IgD-negative memory B cell (primary cell): ENCODE measurements around the gene NCOR2. TPM values are rescaled to one million over a fixed set of nuclear protein-coding genes. Genes with fewer than 3 reads are reported as not detected.
A peak's percentile ranks its signal among the peaks of the same experiment; 100 is the strongest.

ENCODE experiments used
- H3K27ac Mint-ChIP-seq, 3 donors: one replicate each; pipeline ENCODE4 v1.8.0; 2020 to 2022; ENCODE audit warnings: mild to moderate bottlenecking in 3 of 3, mixed read lengths in 3 of 3, moderate library complexity in 1 of 3
- H3K27me3 Mint-ChIP-seq: one replicate; pipeline ENCODE4 v1.8.0; 2021; ENCODE audit warnings: mixed read lengths
- H3K36me3 Mint-ChIP-seq: one replicate; pipeline ENCODE4 v1.8.0; 2020; ENCODE audit warnings: mild to moderate bottlenecking, mixed read lengths
- H3K4me1 Mint-ChIP-seq, 3 donors: one replicate each; pipeline ENCODE4 v1.8.0; 2020 to 2022; ENCODE audit warnings: mixed read lengths in 3 of 3, mild to moderate bottlenecking in 1 of 3
- H3K4me3 Mint-ChIP-seq, 4 donors: one replicate each; pipeline ENCODE4 v1.8.0; 2020 to 2022; ENCODE audit warnings: mild to moderate bottlenecking in 4 of 4, mixed read lengths in 4 of 4, moderate library complexity in 3 of 4
- H3K9me3 Mint-ChIP-seq, 3 donors: one replicate each; pipeline ENCODE4 v1.8.0; 2020 to 2021; ENCODE audit warnings: mixed read lengths in 3 of 3, mild to moderate bottlenecking in 1 of 3
- polyA plus RNA-seq: library from polyadenylated mRNA; unstranded; fragments of 300-500 nt; fragmentation: Illumina TruSeq; gene quantifications from one replicate; pipeline ENCODE4 v1.2.3, GENCODE V29; 2021

NCOR2 gene
- polyA plus RNA-seq, 1 donor from 2014 or later, result 9.9 TPM

DNA sequence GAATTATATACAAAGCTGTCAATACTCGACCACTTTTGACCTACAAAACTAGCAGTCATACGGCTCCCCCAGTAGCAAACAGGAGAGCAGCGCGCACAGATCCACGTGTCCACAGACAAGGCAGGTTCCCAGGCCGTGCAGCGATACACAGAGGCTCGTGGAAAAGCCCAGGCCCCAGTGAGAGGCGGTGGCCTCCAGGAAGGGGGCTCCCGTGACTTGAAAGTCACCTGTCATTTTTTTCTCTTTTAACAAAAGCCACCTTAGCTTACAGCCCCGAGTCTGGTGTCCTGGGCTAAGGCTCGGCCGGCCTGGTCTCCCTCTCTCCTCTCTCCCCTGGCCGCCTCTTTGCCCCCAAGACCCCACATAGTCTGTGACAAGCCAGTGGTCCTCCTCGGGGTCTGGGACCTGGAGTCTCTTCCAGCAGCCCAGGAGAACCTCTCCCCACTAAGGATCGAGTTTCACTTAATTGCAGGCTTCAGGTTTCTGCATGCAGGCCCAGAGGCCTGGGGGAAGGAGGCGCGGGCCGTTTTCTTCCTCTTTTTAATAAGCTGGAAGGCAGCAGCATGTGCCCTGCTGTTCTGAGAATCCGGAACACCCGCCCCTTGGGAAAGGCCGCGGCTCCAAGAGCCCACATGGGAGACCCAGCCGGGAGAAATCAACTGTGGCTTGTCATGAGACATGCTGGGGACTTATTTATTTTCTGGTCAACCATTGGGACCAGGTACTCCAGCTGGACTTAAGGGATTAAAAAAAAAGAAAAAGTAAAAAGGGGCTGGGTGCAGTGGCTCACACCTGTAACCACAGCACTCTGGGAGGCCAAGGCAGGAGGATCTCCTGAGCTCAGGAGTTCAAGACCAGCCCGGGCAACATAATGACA lies 15.9 kb downstream of the NCOR2 start:
- H3K36me3 Mint-ChIP-seq, result no peaks in the 10 kb centered on the region
- peaks cover 41 to 45% (median 45%) of the 10 kb centered on the region in 3 donors for H3K4me1 Mint-ChIP-seq
- no peaks in the 10 kb centered on the region for H3K27me3 Mint-ChIP-seq
- no peaks in the 10 kb centered on the region for H3K9me3 Mint-ChIP-seq
- peak overlapping the region; percentile 76 to 85 (median 78) for H3K27ac Mint-ChIP-seq
- peak overlapping the region; percentile 16 to 89 (median 71) for H3K4me3 Mint-ChIP-seq

- Mint-ChIP-seq H3K4me3 (peak overlapping the region in 3 of 4 donors; percentile 55 to 87 (median 70)), H3K9me3 (no peaks in the 10 kb centered on the region), H3K4me1 (peaks cover 47 to 54% (median 49%) of the 10 kb centered on the region in 3 donors), H3K36me3 (no peaks in the 10 kb centered on the region), H3K27me3 (no peaks in the 10 kb centered on the region), H3K27ac (peak overlapping the region in 2 of 3 donors; percentile 20 to 85)
These were observed 17.0 kb downstream of the NCOR2 start for GRCh38 chr12:124550123-124551089.

DNA sequence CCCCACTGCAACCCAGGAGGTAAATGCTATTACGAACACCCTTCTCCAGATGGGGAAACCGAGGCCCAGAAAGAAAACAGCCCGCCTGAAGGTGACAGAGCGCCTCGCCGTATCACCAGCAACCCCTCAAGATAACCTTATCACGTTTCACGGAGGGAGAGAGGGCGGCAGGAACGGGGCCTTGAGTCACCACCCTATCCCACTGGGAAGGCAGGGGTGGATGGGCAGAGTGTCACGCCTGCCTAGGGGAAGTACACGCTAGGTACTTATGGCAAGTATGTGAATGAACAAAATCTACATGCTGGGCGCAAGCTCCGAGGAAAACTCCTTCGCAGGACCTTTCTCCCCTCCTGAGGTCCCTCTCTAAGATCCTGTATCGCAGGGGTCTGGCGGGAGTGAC lies 17.8 kb downstream of the NCOR2 start:
- no peaks in the 10 kb centered on the region for H3K9me3 Mint-ChIP-seq
- H3K27ac Mint-ChIP-seq, result no peak overlapping the region
- no peaks in the 10 kb centered on the region for H3K36me3 Mint-ChIP-seq
- H3K4me3 Mint-ChIP-seq, result peak overlapping the region in 2 of 4 donors; percentile 27 to 30
- H3K4me1 Mint-ChIP-seq, result peaks cover 49 to 60% (median 53%) of the 10 kb centered on the region in 3 donors
- no peaks in the 10 kb centered on the region for H3K27me3 Mint-ChIP-seq

DNA sequence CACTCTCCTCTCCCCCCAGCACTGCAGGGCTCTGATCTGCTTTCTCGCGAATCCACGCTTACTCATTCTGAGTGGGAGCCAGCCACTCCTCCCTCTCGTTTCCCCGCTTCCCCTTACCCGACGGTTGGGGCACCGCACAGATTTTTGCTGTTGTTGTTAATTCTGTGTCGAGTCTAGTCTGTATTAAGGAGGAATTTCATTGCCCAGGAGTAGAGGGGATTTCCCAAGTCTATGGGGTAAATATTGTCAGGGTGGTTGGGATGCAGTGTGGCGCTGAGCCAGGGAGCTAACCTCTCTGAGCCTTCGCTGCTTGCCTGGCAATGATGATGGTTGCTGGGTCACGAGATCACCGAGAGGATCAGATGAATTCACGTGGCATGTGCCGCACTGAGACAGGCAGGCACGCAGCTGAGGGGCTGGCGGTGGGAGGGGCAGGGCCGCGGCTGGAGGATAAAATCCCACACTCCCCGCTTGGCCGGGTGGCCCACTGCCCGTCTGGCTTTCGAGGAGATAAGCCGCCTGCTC lies 18.5 kb downstream of the NCOR2 start:
- Mint-ChIP-seq H3K36me3 (no peaks in the 10 kb centered on the region), H3K4me1 (peaks cover 53 to 67% (median 59%) of the 10 kb centered on the region in 3 donors), H3K27ac (no peak overlapping the region), H3K27me3 (no peaks in the 10 kb centered on the region), H3K4me3 (no peak overlapping the region), H3K9me3 (no peaks in the 10 kb centered on the region)

DNA sequence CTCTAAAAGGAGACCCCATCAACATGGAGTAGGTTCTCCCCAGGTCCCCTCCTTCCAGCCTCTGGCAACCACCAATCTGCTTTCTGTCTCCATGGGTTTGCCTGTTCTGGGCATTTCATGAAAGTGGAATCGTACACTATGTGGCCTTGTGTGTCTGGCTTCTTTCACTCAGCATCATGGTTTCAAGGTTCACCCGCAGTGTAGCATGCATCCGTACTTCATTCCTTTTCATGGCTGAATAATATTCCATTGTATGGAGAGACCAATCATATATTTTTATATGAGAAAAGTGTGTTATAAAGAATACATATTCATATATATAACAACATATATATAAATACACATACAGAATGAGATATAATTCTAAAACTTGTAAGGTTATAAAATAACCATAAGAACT lies 19.8 kb downstream of the NCOR2 start:
- H3K27me3 Mint-ChIP-seq, result no peaks in the 10 kb centered on the region
- no peak overlapping the region for H3K4me3 Mint-ChIP-seq
- H3K27ac Mint-ChIP-seq, result no peak overlapping the region
- peaks cover 48 to 65% (median 59%) of the 10 kb centered on the region in 3 donors for H3K4me1 Mint-ChIP-seq
- no peaks in the 10 kb centered on the region for H3K9me3 Mint-ChIP-seq
- no peaks in the 10 kb centered on the region for H3K36me3 Mint-ChIP-seq

DNA sequence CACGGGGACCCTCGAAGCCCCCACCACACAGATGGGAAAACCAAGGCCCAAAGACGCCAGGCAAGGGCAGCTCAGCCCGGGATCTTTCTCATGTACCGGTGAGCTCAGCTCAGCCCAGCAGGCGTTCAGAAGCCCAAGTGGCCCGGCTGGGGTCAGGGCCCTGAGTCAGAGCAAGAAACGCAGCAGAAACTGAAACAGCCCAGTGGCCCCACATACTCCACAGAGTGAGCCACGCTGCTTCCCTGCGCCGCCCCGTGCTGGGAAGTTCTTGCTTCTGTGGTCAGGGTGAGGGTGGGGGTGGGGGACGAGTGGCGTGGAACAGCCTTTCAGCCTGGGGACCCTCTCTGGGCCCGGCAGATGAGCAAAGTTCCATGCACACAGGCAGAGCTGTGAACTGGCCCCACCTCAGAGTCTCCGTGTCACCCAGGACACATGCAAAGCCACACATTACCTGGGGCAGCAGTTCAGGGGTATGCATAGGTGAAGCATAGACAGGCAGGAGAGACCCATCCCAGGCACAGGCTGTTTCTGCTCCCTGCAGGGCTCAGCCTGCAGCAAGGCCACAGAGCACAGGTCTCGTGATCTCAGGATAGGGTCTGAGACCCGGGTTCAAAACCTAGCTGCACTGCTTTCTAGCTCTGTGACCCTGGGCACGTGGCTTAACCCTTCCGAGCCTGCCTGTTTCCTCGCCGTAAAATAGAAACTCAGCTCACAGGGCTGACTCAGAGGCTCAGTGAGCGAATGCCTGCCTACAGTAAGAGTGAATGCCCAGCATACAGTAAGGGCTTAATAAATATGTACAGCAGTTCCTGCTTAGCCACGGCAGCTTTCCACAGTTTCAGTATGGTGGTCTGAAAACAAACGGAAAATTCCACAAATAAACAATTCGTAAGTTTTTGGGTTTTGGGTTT lies 21.6 kb downstream of the NCOR2 start:
- H3K27ac Mint-ChIP-seq, result peak overlapping the region; percentile 16 to 93 (median 69)
- peaks cover 32 to 47% (median 45%) of the 10 kb centered on the region in 3 donors for H3K4me1 Mint-ChIP-seq
- no peaks in the 10 kb centered on the region for H3K9me3 Mint-ChIP-seq
- H3K27me3 Mint-ChIP-seq, result no peaks in the 10 kb centered on the region
- H3K36me3 Mint-ChIP-seq, result no peaks in the 10 kb centered on the region
- H3K4me3 Mint-ChIP-seq, result peak overlapping the region; percentile 4 to 88 (median 62)

GRCh38 chr12:124544983-124545382 lies 22.4 kb downstream of the NCOR2 start:
- Mint-ChIP-seq H3K4me1 (peaks cover 25 to 40% (median 40%) of the 10 kb centered on the region in 3 donors), H3K4me3 (peak overlapping the region; percentile 21 to 88 (median 62)), H3K9me3 (no peaks in the 10 kb centered on the region), H3K27me3 (no peaks in the 10 kb centered on the region), H3K36me3 (no peaks in the 10 kb centered on the region), H3K27ac (peak overlapping the region in 2 of 3 donors; percentile 69 to 93)

DNA sequence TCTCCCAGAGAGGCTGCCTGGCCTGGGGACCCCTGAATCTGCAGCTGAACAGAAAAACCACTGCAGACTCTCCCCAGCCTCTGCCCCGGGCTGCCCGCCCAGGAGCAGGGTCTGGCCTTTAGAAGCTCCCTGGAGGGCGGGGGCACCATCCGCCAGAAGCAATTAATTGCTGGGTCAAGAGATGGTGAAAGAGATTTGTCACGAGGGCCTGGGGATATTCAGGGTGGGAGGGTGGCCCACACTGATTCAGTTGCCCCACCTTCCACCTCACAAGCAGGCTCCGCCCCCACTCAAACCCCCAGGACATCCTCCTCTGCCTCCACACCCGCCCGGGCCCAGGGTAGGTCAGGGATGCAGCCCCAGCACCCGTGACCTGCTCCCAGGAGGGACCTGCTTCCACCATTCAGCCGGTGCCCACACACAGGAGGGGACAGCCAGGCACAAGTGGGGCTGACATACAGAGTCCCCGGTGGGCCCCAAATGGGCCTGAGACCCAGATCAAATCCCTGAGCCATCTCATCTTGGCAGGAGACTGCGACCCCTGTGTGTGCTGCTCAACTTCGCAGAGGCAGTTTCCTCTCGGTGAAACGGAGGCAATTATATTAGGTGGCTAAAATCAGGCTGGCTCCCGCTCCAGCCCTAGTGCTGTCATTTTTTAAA lies 23.0 kb downstream of the NCOR2 start:
- H3K4me1 Mint-ChIP-seq, result peaks cover 27 to 44% (median 39%) of the 10 kb centered on the region in 3 donors

GRCh38 chr12:124543590-124544310 lies 23.7 kb downstream of the NCOR2 start:
- Mint-ChIP-seq H3K27me3 (no peaks in the 10 kb centered on the region), H3K4me3 (peak overlapping the region; percentile 12 to 87 (median 78)), H3K9me3 (no peaks in the 10 kb centered on the region), H3K4me1 (peaks cover 27 to 44% (median 36%) of the 10 kb centered on the region in 3 donors), H3K36me3 (no peaks in the 10 kb centered on the region), H3K27ac (peak overlapping the region; percentile 80 to 93 (median 91))

More for the DNA sequence above, 23.0 kb downstream of the NCOR2 start:
- Mint-ChIP-seq H3K9me3 (no peaks in the 10 kb centered on the region), H3K36me3 (no peaks in the 10 kb centered on the region), H3K27ac (peak overlapping the region; percentile 46 to 93 (median 91)), H3K4me3 (peak overlapping the region in 3 of 4 donors; percentile 70 to 87 (median 87)), H3K27me3 (no peaks in the 10 kb centered on the region)

GRCh38 chr12:124543052-124543589 lies 24.3 kb downstream of the NCOR2 start:
- H3K27me3 Mint-ChIP-seq, result no peaks in the 10 kb centered on the region
- no peaks in the 10 kb centered on the region for H3K36me3 Mint-ChIP-seq
- peaks cover 31 to 48% (median 33%) of the 10 kb centered on the region in 3 donors for H3K4me1 Mint-ChIP-seq
- peak overlapping the region; percentile 80 to 93 (median 91) for H3K27ac Mint-ChIP-seq
- H3K9me3 Mint-ChIP-seq, result no peaks in the 10 kb centered on the region
- peak overlapping the region in 3 of 4 donors; percentile 12 to 76 (median 63) for H3K4me3 Mint-ChIP-seq

- Mint-ChIP-seq H3K4me3 (peak overlapping the region in 1 of 4 donors; percentile 65), H3K27ac (peak overlapping the region in 2 of 3 donors; percentile 10 to 93), H3K36me3 (no peaks in the 10 kb centered on the region), H3K4me1 (peaks cover 30 to 50% (median 31%) of the 10 kb centered on the region in 3 donors), H3K9me3 (no peaks in the 10 kb centered on the region), H3K27me3 (no peaks in the 10 kb centered on the region)
These were observed 25.1 kb downstream of the NCOR2 start for GRCh38 chr12:124542021-124542949.

DNA sequence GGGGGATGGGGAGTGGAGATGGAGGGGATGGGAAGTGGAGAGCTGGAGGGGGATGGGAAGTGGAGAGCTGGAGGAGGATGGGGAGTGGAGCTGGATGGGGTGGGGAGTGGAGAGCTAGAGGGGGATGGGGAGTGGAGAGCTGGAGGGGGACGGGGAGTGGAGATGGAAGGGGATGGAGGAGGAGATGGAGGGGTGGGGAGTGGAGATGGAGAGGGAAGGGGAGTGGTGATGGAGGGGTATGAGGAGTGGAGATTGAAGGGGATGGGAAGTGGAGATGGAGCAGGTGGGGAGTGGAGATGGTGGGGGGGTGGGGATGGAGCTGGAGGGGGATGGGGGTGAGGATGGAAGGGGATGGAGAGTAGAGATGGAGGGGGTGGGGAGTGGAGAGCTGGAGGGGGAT lies 26.1 kb downstream of the NCOR2 start:
- Mint-ChIP-seq H3K4me1 (peaks cover 27 to 44% (median 38%) of the 10 kb centered on the region in 3 donors), H3K27ac (no peak overlapping the region), H3K27me3 (no peaks in the 10 kb centered on the region), H3K36me3 (peaks cover 3% of the 10 kb centered on the region), H3K4me3 (no peak overlapping the region), H3K9me3 (no peaks in the 10 kb centered on the region)
